Activated naive CD4-positive, alpha-beta T cell treated with anti-CD3 and anti-CD28 coated beads, Interleukin-2, amount 50 U/mL, for 72 hours (primary cell): ENCODE measurements around the gene FAU. TPM values are rescaled to one million over a fixed set of nuclear protein-coding genes. Genes with fewer than 3 reads are reported as not detected.

Source experiments
- ATAC-seq, 2 donors: fragments of 150-1000 bp; cut with Tn5 transposase; 2 replicates each; pipeline ENCODE4 v1.10.0; 2021; ENCODE audit warnings: mild to moderate bottlenecking in 2 of 2, moderate library complexity in 2 of 2
- DNase-seq, 2 donors: peaks; one replicate each; pipeline ENCODE4 v3.0.0; 2021 to 2022; ENCODE audit warnings: low spot score in 2 of 2
- H3K27ac Mint-ChIP-seq, 2 donors: one replicate each; pipeline ENCODE4 v1.8.0; 2022; ENCODE audit warnings: mild to moderate bottlenecking in 2 of 2, mixed read lengths in 2 of 2
- H3K36me3 Mint-ChIP-seq, 2 donors: one replicate each; pipeline ENCODE4 v1.8.0; 2022; ENCODE audit warnings: mixed read lengths in 2 of 2
- H3K9me3 Mint-ChIP-seq, 2 donors: one replicate each; pipeline ENCODE4 v1.8.0; 2022; ENCODE audit warnings: mixed read lengths in 2 of 2
- total RNA-seq, 2 donors: library from RNA; stranded (reverse); gene quantifications; one replicate each; pipeline ENCODE4 v1.2.3, GENCODE V29; 2022

Gene FAU
- total RNA-seq, 2 donors from 2014 or later = 983 to 1,040 TPM

- no peaks in the 10 kb centered on the region for H3K9me3 Mint-ChIP-seq
- H3K27ac Mint-ChIP-seq = peak overlapping the region; percentile 91 to 98
- H3K36me3 Mint-ChIP-seq = peaks cover 15 to 23% of the 10 kb centered on the region in 2 donors
- ATAC-seq (peak; percentile 19 to 33), DNase-seq (peak; percentile 58 to 74)
Measured at GRCh38 chr11:65116370-65117205, 5.3 kb downstream of the FAU start.

DNA sequence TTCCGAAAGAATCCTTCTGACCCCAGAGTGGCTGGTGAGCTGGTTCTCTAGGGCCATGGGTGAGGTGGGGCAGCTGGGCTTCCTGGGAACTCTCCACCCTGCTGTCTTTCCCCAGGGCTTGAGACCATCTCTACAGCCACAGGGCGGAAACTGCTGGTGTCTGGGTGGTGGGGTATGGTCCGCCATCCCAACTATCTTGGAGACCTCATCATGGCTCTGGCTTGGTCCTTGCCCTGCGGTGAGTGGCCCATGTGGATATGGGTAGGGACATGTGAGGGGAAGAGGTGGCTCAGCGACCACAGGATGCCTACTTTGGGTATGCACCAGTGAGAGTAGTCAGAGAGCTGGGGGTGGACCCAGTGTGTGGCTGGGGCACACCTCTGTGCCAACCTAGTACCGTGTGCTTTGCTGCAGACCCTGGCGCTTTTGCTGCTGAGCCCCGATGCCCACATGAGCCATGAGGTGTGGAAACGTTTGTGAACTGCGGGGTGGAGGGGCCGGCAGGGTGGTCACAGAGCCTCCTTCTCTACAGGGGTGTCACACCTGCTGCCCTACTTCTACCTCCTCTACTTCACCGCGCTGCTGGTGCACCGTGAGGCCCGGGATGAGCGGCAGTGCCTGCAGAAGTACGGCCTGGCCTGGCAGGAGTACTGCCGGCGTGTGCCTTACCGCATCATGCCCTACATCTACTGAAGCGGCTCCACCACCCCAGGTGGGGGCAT lies 6.4 kb downstream of the FAU start:
- DNase-seq = no peak
- ATAC-seq = no peak
- Mint-ChIP-seq H3K27ac (peak overlapping the region in 1 of 2 donors; percentile 91), H3K36me3 (peaks cover 5 to 13% of the 10 kb centered on the region in 2 donors), H3K9me3 (no peaks in the 10 kb centered on the region)

GRCh38 chr11:65114538-65115171 lies 7.3 kb downstream of the FAU start:
- no peak for ATAC-seq
- H3K9me3 Mint-ChIP-seq = no peaks in the 10 kb centered on the region
- peaks cover 0 to 5% of the 10 kb centered on the region in 2 donors for H3K36me3 Mint-ChIP-seq
- DNase-seq = no peak
- peak overlapping the region in 1 of 2 donors; percentile 60 for H3K27ac Mint-ChIP-seq

- ATAC-seq = no peak
- H3K27ac Mint-ChIP-seq = peak overlapping the region; percentile 88 to 94
- H3K36me3 Mint-ChIP-seq = peaks cover 0 to 5% of the 10 kb centered on the region in 2 donors
- no peaks in the 10 kb centered on the region for H3K9me3 Mint-ChIP-seq
- no peak for DNase-seq
Measured at GRCh38 chr11:65113839-65114238, 8.1 kb downstream of the FAU start.

DNA sequence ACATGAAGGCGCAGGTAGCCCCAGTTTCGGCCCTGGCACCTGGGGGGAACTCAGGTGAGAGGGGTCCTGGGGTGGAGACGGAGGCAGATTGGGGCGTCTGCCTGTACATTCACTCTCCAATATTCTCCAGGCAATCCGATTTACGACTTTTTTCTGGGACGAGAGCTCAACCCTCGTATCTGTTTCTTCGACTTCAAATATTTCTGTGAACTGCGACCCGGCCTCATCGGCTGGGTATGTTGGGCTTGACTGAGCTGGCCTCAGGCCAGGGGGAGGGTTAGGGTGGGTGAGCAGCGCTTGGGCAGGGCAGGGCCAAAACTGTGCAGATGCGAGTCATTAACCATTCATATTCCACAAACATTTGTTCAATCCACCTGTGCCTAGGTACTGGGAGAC lies 8.6 kb downstream of the FAU start:
- H3K36me3 Mint-ChIP-seq = peaks cover 0 to 5% of the 10 kb centered on the region in 2 donors
- DNase-seq (no peak), ATAC-seq (no peak)
- peak overlapping the region; percentile 88 to 94 for H3K27ac Mint-ChIP-seq
- H3K9me3 Mint-ChIP-seq = no peaks in the 10 kb centered on the region

GRCh38 chr11:65112546-65113360 lies 9.2 kb downstream of the FAU start:
- Mint-ChIP-seq H3K27ac (peak overlapping the region; percentile 88 to 94), H3K9me3 (no peaks in the 10 kb centered on the region), H3K36me3 (peaks cover 0 to 5% of the 10 kb centered on the region in 2 donors)
- DNase-seq (peak in 1 of 2 donors; percentile 83), ATAC-seq (peak; percentile 37 to 49)

- H3K27ac Mint-ChIP-seq = peak within 1 kb of the TSS; percentile 88 to 98
Measured at GRCh38 chr11:65111744-65112545, 10.0 kb downstream of the FAU start, which contains the start of gene TM7SF2. TSS of gene TM7SF2 (plus strand) at chr11:65111872. CDS start at chr11:65112016, 144 bp downstream.

DNA sequence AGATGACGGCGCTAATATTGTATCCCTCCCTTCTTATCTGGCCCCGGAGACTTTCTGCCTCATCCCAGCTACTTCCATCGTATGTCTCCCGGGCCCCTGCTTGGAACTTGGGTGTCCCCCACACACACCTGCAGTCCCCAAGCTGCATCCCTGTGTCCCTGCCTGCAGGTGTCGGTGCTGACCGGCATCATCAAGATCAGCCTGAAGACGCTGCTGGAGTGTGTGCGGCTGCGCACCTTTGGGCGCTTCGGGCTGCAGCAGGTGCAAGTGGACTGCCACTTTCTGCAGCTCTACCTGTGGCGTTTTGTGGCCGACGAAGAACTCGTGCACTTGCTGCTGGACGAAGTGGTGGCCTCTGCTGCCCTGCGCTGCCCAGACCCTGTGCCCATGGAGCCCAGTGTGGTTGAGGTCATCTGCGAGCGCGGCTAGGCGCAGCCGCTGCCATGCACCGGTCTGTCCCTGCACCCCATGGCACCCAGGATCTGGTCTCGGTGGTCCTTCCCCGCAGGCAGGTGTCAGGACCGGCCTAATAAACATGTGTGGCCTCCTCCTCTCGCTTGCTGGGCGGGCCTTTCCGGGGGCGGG lies 10.7 kb downstream of the FAU start:
- H3K27ac Mint-ChIP-seq = peak overlapping the region in 1 of 2 donors; percentile 88
- DNase-seq (no peak), ATAC-seq (no peak)
- no peaks in the 10 kb centered on the region for H3K9me3 Mint-ChIP-seq
- H3K36me3 Mint-ChIP-seq = no peaks in the 10 kb centered on the region

More at GRCh38 chr11:65111744-65112545, 10.0 kb downstream of the FAU start, which contains the start of gene TM7SF2:
- DNase-seq = peak; percentile 91 to 95
- peaks cover 0 to 5% of the 10 kb centered on the region in 2 donors for H3K36me3 Mint-ChIP-seq
- no peaks in the 10 kb centered on the region for H3K9me3 Mint-ChIP-seq
- ATAC-seq = peak; percentile 79 to 83

DNA sequence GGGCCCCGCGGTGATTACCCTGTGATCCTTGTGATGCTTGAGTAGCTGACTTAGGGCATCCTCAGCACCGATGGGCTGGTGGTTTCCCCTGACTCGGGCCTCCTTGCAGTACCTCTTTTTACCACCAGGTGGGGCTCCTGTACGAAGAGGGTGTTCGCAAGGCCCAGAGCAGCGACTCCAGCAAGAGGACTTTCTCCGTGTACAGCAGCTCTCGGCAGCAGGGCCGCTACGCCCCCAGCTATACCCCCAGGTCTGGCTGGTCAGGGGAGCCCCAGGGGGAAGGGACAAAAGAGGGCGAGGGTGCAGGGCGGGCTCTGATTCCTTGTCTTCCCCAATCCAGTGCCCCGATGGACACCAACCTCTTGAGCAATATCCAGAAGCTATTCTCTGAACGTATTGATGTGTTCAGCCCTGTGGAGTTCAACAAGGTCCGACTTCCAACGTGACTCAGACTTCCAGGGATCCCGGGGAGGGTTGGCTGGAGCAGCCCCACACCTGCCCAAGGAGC lies 11.5 kb downstream of the FAU start:
- Mint-ChIP-seq H3K9me3 (no peaks in the 10 kb centered on the region), H3K36me3 (no peaks in the 10 kb centered on the region), H3K27ac (peak overlapping the region in 1 of 2 donors; percentile 15)
- peak; percentile 93 to 100 for DNase-seq
- peak; percentile 36 to 61 for ATAC-seq

GRCh38 chr11:65109231-65110198 lies 12.4 kb downstream of the FAU start:
- Mint-ChIP-seq H3K9me3 (no peaks in the 10 kb centered on the region), H3K27ac (peak overlapping the region in 1 of 2 donors; percentile 15)

DNA sequence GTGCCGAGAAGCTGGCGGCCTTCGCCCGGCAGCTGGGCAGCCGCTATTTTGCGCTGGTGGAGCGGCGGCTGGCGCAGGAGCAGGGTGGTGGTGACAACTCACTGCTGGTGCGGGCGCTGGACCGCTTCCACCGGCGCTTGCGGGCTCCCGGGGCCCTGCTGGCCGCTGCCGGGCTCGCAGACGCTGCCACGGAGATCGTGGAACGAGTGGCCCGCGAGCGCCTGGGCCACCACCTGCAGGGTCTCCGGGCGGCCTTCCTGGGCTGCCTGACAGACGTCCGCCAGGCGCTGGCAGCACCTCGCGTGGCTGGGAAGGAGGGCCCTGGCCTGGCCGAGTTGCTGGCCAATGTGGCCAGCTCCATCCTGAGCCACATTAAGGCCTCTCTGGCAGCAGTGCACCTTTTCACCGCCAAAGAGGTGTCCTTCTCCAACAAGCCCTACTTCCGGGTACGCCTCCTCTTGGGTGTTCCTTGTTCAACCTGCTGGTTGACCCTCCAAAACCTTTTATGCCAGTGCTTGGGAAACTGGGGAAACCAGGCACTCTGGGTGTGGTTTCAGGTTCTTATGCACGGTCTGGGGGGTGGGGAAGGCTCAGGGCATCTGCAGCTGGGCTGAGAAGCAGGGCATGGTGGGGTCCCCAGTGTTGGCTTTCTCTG lies 13.3 kb downstream of the FAU start:
- DNase-seq (no peak), ATAC-seq (no peak)
- Mint-ChIP-seq H3K36me3 (no peaks in the 10 kb centered on the region), H3K9me3 (no peaks in the 10 kb centered on the region), H3K27ac (no peak overlapping the region)

More at GRCh38 chr11:65109231-65110198, 12.4 kb downstream of the FAU start:
- ATAC-seq (no peak), DNase-seq (no peak)
- H3K36me3 Mint-ChIP-seq = no peaks in the 10 kb centered on the region

- Mint-ChIP-seq H3K27ac (no peak overlapping the region), H3K9me3 (no peaks in the 10 kb centered on the region), H3K36me3 (no peaks in the 10 kb centered on the region)
- no peak for ATAC-seq
- DNase-seq = no peak
Measured at GRCh38 chr11:65107751-65108468, 14.0 kb downstream of the FAU start.

- ATAC-seq (no peak), DNase-seq (no peak)
- no peaks in the 10 kb centered on the region for H3K9me3 Mint-ChIP-seq
- no peaks in the 10 kb centered on the region for H3K36me3 Mint-ChIP-seq
- H3K27ac Mint-ChIP-seq = peak overlapping the region; percentile 32 to 55
Measured at GRCh38 chr11:65107078-65107477, 14.9 kb downstream of the FAU start.
